Progenitor cell of endocrine pancreas (in vitro differentiated cells): ENCODE results near the gene ZNF598. TPM values are rescaled to one million over a fixed set of nuclear protein-coding genes. Genes with fewer than 3 reads are reported as not detected.

Experiments
- DNase-seq: peaks from one replicate; pipeline ENCODE4 v3.0.0; 2021; ENCODE audit warnings: low spot score; ENCODE audit not compliant: unreplicated experiment
- H3K27ac Mint-ChIP-seq: 2 replicates; pipeline ENCODE4 v1.8.0; 2021; ENCODE audit warnings: mild to moderate bottlenecking, moderate library complexity, mixed read lengths
- H3K27me3 Mint-ChIP-seq: 2 replicates; pipeline ENCODE4 v1.8.0; 2021; ENCODE audit warnings: mixed read lengths
- H3K36me3 Mint-ChIP-seq: 2 replicates; pipeline ENCODE4 v1.8.0; 2022; ENCODE audit warnings: mixed read lengths; ENCODE audit not compliant: insufficient read depth
- H3K4me1 Mint-ChIP-seq: 2 replicates; pipeline ENCODE4 v1.8.0; 2021; ENCODE audit warnings: low read depth, mixed read lengths
- H3K4me3 Mint-ChIP-seq: 2 replicates; pipeline ENCODE4 v1.8.0; 2021; ENCODE audit warnings: low read depth, mild to moderate bottlenecking, moderate library complexity, mixed read lengths
- H3K9me3 Mint-ChIP-seq: 2 replicates; pipeline ENCODE4 v1.8.0; 2021; ENCODE audit warnings: low read depth, mixed read lengths
- total RNA-seq: library from RNA; stranded (reverse); gene quantifications from 2 replicates; pipeline ENCODE4 v1.2.1, GENCODE V29; 2021
- TF ChIP-seq, protein P1 (sequence below): fragments of 200-600 bp; sonication (generic); IDR thresholded peaks from one replicate; pipeline ENCODE4 v1.5.0; 2021; ENCODE audit warnings: antibody characterized with exemption, mild to moderate bottlenecking; ENCODE audit not compliant: unreplicated experiment

The ZNF598 gene
- total RNA-seq, 1 donor from 2014 or later = 41.5 TPM

- H3K4me1 Mint-ChIP-seq = no peaks in the 10 kb centered on the region
- H3K9me3 Mint-ChIP-seq = no peaks in the 10 kb centered on the region
- no peak overlapping the region for H3K4me3 Mint-ChIP-seq
- no peak for DNase-seq
- no peaks in the 10 kb centered on the region for H3K36me3 Mint-ChIP-seq
- H3K27me3 Mint-ChIP-seq = peaks cover 7% of the 10 kb centered on the region
- no peak overlapping the region for H3K27ac Mint-ChIP-seq
- TF ChIP-seq, protein P1, sequence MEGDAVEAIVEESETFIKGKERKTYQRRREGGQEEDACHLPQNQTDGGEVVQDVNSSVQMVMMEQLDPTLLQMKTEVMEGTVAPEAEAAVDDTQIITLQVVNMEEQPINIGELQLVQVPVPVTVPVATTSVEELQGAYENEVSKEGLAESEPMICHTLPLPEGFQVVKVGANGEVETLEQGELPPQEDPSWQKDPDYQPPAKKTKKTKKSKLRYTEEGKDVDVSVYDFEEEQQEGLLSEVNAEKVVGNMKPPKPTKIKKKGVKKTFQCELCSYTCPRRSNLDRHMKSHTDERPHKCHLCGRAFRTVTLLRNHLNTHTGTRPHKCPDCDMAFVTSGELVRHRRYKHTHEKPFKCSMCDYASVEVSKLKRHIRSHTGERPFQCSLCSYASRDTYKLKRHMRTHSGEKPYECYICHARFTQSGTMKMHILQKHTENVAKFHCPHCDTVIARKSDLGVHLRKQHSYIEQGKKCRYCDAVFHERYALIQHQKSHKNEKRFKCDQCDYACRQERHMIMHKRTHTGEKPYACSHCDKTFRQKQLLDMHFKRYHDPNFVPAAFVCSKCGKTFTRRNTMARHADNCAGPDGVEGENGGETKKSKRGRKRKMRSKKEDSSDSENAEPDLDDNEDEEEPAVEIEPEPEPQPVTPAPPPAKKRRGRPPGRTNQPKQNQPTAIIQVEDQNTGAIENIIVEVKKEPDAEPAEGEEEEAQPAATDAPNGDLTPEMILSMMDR = no peak
Measured at GRCh38 chr16:1949507-1949906, 60.1 kb downstream of the ZNF598 start.

Other genes with a start within 250 kb of the ZNF598 start
- gene NME3, start 238.3 kb downstream of the ZNF598 start, total RNA-seq = 34.4 and 35.3 TPM in 2 replicates
- 50.6 and 53.4 TPM in 2 replicates for gene EME2, start 237.0 kb downstream of the ZNF598 start, total RNA-seq
- 77.2 and 84.6 TPM in 2 replicates for gene MRPS34, start 236.7 kb downstream of the ZNF598 start, total RNA-seq
- 47.8 and 50.2 TPM in 2 replicates for gene SPSB3, start 227.2 kb downstream of the ZNF598 start, total RNA-seq
- 59.9 and 65.4 TPM in 2 replicates for gene NUBP2, start 226.9 kb downstream of the ZNF598 start, total RNA-seq
- 0.60 and 1.2 TPM in 2 replicates for gene IGFALS, start 216.1 kb downstream of the ZNF598 start, total RNA-seq
- gene HAGH, start 183.0 kb downstream of the ZNF598 start, total RNA-seq = 43.6 and 46.4 TPM in 2 replicates
- 26.3 and 27.9 TPM in 2 replicates for gene FAHD1, start 182.6 kb downstream of the ZNF598 start, total RNA-seq
- not detected in 2 replicates for gene MEIOB, start 137.7 kb downstream of the ZNF598 start, total RNA-seq
- gene HS3ST6, start 91.4 kb downstream of the ZNF598 start, total RNA-seq = 0.46 TPM in 1 of 2 replicates, not detected in the other
- 28.5 and 28.9 TPM in 2 replicates for gene MSRB1, start 66.6 kb downstream of the ZNF598 start, total RNA-seq
- not detected in 2 replicates for gene RPL3L, start 55.1 kb downstream of the ZNF598 start, total RNA-seq
- gene NDUFB10, start 50.3 kb downstream of the ZNF598 start, total RNA-seq = 96.9 and 105 TPM in 2 replicates
- gene RPS2, start 45.0 kb downstream of the ZNF598 start, total RNA-seq = 2,309 and 2,385 TPM in 2 replicates
- gene RNF151, start 43.0 kb downstream of the ZNF598 start, total RNA-seq = not detected in 2 replicates
- 30.8 and 32.2 TPM in 2 replicates for gene TBL3, start 37.8 kb downstream of the ZNF598 start, total RNA-seq
- 0.93 and 1.5 TPM in 2 replicates for gene NOXO1, start 28.4 kb downstream of the ZNF598 start, total RNA-seq
- 27.1 and 32.9 TPM in 2 replicates for gene GFER, start 25.6 kb downstream of the ZNF598 start, total RNA-seq
- gene SYNGR3, start 19.9 kb downstream of the ZNF598 start, total RNA-seq = 3.0 and 3.3 TPM in 2 replicates
- gene NPW, start 10.0 kb upstream of the ZNF598 start, total RNA-seq = 5.0 and 5.3 TPM in 2 replicates
- gene NHERF2, start 17.1 kb upstream of the ZNF598 start, total RNA-seq = 8.4 and 10.3 TPM in 2 replicates
- 24.2 and 28.1 TPM in 2 replicates for gene NTHL1, start 38.0 kb upstream of the ZNF598 start, total RNA-seq
- 241 and 253 TPM in 2 replicates for gene TSC2, start 38.2 kb upstream of the ZNF598 start, total RNA-seq
- 96.2 and 97.8 TPM in 2 replicates for gene PKD1, start 126.1 kb upstream of the ZNF598 start, total RNA-seq
- 20.4 and 23.3 TPM in 2 replicates for gene RAB26, start 138.8 kb upstream of the ZNF598 start, total RNA-seq
- 79.6 and 85.2 TPM in 2 replicates for gene TRAF7, start 146.0 kb upstream of the ZNF598 start, total RNA-seq
- gene CASKIN1, start 186.8 kb upstream of the ZNF598 start, total RNA-seq = 12.7 and 13.1 TPM in 2 replicates
- 51.5 TPM in 2 replicates for gene MLST8, start 195.6 kb upstream of the ZNF598 start, total RNA-seq
- 22.5 and 24.6 TPM in 2 replicates for gene BRICD5, start 201.0 kb upstream of the ZNF598 start, total RNA-seq
- gene PGP, start 205.0 kb upstream of the ZNF598 start, total RNA-seq = 28.5 and 30.6 TPM in 2 replicates
- 30.9 and 33.7 TPM in 2 replicates for gene E4F1, start 213.8 kb upstream of the ZNF598 start, total RNA-seq
- 1.7 and 2.1 TPM in 2 replicates for gene DNASE1L2, start 226.6 kb upstream of the ZNF598 start, total RNA-seq
- 69.2 and 72.6 TPM in 2 replicates for gene ECI1, start 241.8 kb upstream of the ZNF598 start, total RNA-seq